HepG2 (cell line): Measurements from ENCODE around the gene GNAS. TPM values are rescaled to one million over a fixed set of nuclear protein-coding genes. Genes with fewer than 3 reads are reported as not detected.

Source experiments
- ATAC-seq: fragments of 200-7000 bp; cut with Tn5 transposase; 3 replicates; pipeline ENCODE4 v1.9.1; 2020; ENCODE audit warnings: mild to moderate bottlenecking, moderate library complexity
- BruUV-seq: library from RNA; stranded (reverse); fragments of 400-500 nt; replicated peaks from 2 replicates; lab custom pipeline; 2021; lab: Mats Ljungman, UMichigan
- CTCF ChIA-PET: fragments of 300-600 bp; formaldehyde crosslinking; extraction: SDS; loops from one replicate; lab custom pipeline; 2021; ENCODE audit warnings: low total read pairs, inconsistent platforms, low intra/inter-chr PET ratio; lab: Yijun Ruan, JAX
- POLR2A ChIA-PET: fragments of 350-600 bp; sonication (Branson Sonifier 250); formaldehyde crosslinking; loops from one replicate; lab custom pipeline; 2020; ENCODE audit warnings: antibody characterized with exemption, inconsistent platforms; lab: Yijun Ruan, JAX
- DNase-seq: peaks from one replicate; pipeline ENCODE4 v3.0.0-alpha.2; 2015; ENCODE audit warnings: low spot score
- FAIRE-seq: peaks from 3 replicates; lab custom pipeline; 2011; peaks lifted over from hg19 to GRCh38; lab: Jason Lieb, UNC
- H2AFZ ChIP-seq: one replicate; pipeline ENCODE4 v1.6.1; 2011; ENCODE audit warnings: low read length, inconsistent platforms
- H3K27ac ChIP-seq: fragments of 300-600 bp; 3 replicates; pipeline ENCODE4 v1.8.0; 2011; ENCODE audit warnings: mixed run types, mild to moderate bottlenecking, mixed read lengths, low read length, inconsistent platforms; ENCODE audit not compliant: insufficient read depth; ENCODE audit errors: extremely low read length
- H3K27me3 ChIP-seq, 2 experiments: fragments of 200-600 bp in 1 of 2; 2 replicates in 1 of 2; 3 replicates in 1 of 2; pipeline versions ENCODE4 v1.6.0 to v1.8.0; 2011; ENCODE audit warnings: low read length in 2 of 2, mild to moderate bottlenecking in 2 of 2, moderate library complexity in 2 of 2, inconsistent platforms in 1 of 2; ENCODE audit not compliant: insufficient read depth in 2 of 2, control insufficient read depth in 1 of 2
- H3K36me3 ChIP-seq, 2 experiments: fragments of 200-600 bp in 1 of 2; replicated peaks in 1 of 2; 2 replicates in 1 of 2; 3 replicates in 1 of 2; pipeline versions ENCODE4 v1.5.1 to v1.8.0; 2011; ENCODE audit warnings: low read length in 2 of 2, inconsistent platforms in 1 of 2; ENCODE audit not compliant: insufficient read depth in 2 of 2, control insufficient read depth in 1 of 2
- H3K4me1 ChIP-seq: 2 replicates; pipeline ENCODE4 v1.5.1; 2012; ENCODE audit warnings: low read length, inconsistent platforms; ENCODE audit not compliant: insufficient read depth
- H3K4me2 ChIP-seq: 2 replicates; pipeline ENCODE4 v1.6.0; 2011; ENCODE audit warnings: low read depth, low read length, inconsistent platforms
- H3K4me3 ChIP-seq, 3 experiments: fragments of 200-600 bp in 1 of 3; sonication (generic), shearing (Covaris generic) in 1 of 3; replicated peaks in 1 of 3; 2 replicates each; pipeline ENCODE4 v1.5.1; 2011 to 2016; ENCODE audit warnings: low read length in 3 of 3, inconsistent platforms in 2 of 3, low read depth in 2 of 3, mild to moderate bottlenecking in 2 of 3, control low read depth in 1 of 3, mixed read lengths in 1 of 3; ENCODE audit not compliant: insufficient read depth in 1 of 3
- H3K79me2 ChIP-seq: one replicate; pipeline ENCODE4 v1.6.1; 2011; ENCODE audit warnings: low read length, inconsistent platforms; ENCODE audit not compliant: insufficient read depth
- H3K9ac ChIP-seq: 2 replicates; pipeline ENCODE4 v1.6.0; 2011; ENCODE audit warnings: mild to moderate bottlenecking, low read depth, low read length, inconsistent platforms; ENCODE audit not compliant: insufficient read depth
- H3K9me3 ChIP-seq: 2 replicates; pipeline ENCODE4 v1.5.1; 2012; ENCODE audit warnings: mild to moderate bottlenecking, low read length
- H4K20me1 ChIP-seq: 2 replicates; pipeline ENCODE4 v1.6.0; 2011; ENCODE audit warnings: inconsistent platforms, mild to moderate bottlenecking, low read length, moderate library complexity; ENCODE audit not compliant: insufficient read depth
- ASH2L ChIP-seq: fragments of 300-600, 200-600 bp; sonication (generic); IDR thresholded peaks from 2 replicates; pipeline ENCODE4 v1.7.0; 2017; ENCODE audit warnings: low read depth, mild to moderate bottlenecking, moderate library complexity, mixed read lengths, low read length; ENCODE audit not compliant: insufficient read length
- BCL6 ChIP-seq: IDR thresholded peaks from 2 replicates; pipeline ENCODE4 v1.6.1; 2016; ENCODE audit warnings: missing genetic modification reagents, missing compliant biosample characterization
- ETV5 ChIP-seq: IDR thresholded peaks from 2 replicates; pipeline ENCODE4 v1.6.1; 2018; ENCODE audit warnings: missing biosample characterization, missing genetic modification reagents, inconsistent platforms, borderline replicate concordance
- FOXK2 ChIP-seq: fragments of 450-650 bp; IDR thresholded peaks from 2 replicates; pipeline ENCODE4 v1.6.1; 2016
- GPN1 ChIP-seq: sonication (generic); formaldehyde crosslinking; IDR thresholded peaks from 2 replicates; pipeline ENCODE4 v1.5.1; 2020; ENCODE audit warnings: missing genetic modification reagents, borderline replicate concordance
- GZF1 ChIP-seq: sonication (generic); formaldehyde crosslinking; IDR thresholded peaks from 2 replicates; pipeline ENCODE4 v1.5.1; 2020; ENCODE audit warnings: mild to moderate bottlenecking, missing genetic modification reagents
- MXI1 ChIP-seq: IDR thresholded peaks from 3 replicates; pipeline ENCODE4 v1.6.1; 2012; ENCODE audit warnings: low read depth, low read length, inconsistent platforms, borderline replicate concordance
- ZNF224 ChIP-seq: sonication (generic); formaldehyde crosslinking; IDR thresholded peaks from 2 replicates; pipeline ENCODE4 v1.5.0; 2020; ENCODE audit warnings: mild to moderate bottlenecking, missing genetic modification reagents
- ZNF274 ChIP-seq: sonication (generic); formaldehyde crosslinking; IDR thresholded peaks from 2 replicates; pipeline ENCODE4 v1.5.1; 2020; ENCODE audit warnings: mild to moderate bottlenecking, missing genetic modification reagents
- ZNF572 ChIP-seq: sonication (generic); formaldehyde crosslinking; IDR thresholded peaks from 2 replicates; pipeline ENCODE4 v1.5.1; 2020; ENCODE audit warnings: mild to moderate bottlenecking, missing genetic modification reagents
- ZNF816 ChIP-seq: sonication (generic); formaldehyde crosslinking; IDR thresholded peaks from 2 replicates; pipeline ENCODE4 v1.8.0; 2022; ENCODE audit warnings: missing genetic modification reagents, mild to moderate bottlenecking, borderline replicate concordance
- ZNF83 ChIP-seq: sonication (generic); formaldehyde crosslinking; IDR thresholded peaks from 2 replicates; pipeline ENCODE4 v1.4.0; 2020; ENCODE audit warnings: missing genetic modification reagents, mild to moderate bottlenecking, borderline replicate concordance
- WGBS: methylation state at CpG from one replicate; pipeline ENCODE4 v1.1.6; 2017; ENCODE audit warnings: low lambda C conversion rate; 5-methylcytosine and 5-hydroxymethylcytosine counted together
- in situ Hi-C: cut with HindIII; loops from 2 replicates; pipeline ENCODE4 v1.10.0; 2017; ENCODE audit warnings: low pct_unique_long_range_greater_than_20kb; ENCODE audit not compliant: extremely low pct_ligation_motif_present
- intact Hi-C: fragments of 100-400 bp; cut with micrococcal nuclease; formaldehyde crosslinking; loops from one replicate; pipeline ENCODE4 v1.10.0; 2022; ENCODE audit not compliant: unreplicated experiment
- polyA plus RNA-seq, 8 experiments: library from polyadenylated mRNA; depleted of rRNA in 3 of 8; stranded (reverse) in 7 of 8; unstranded in 1 of 8; fragments of >200 nt; fragmentation: Illumina TruSeq in 4 of 8; extraction: Trizol in 4 of 8; gene quantifications; 2 replicates each; pipeline versions ENCODE4 v1.2.1 to v1.2.3, GENCODE V29; 2011 to 2016; ENCODE audit warnings: low read depth in 4 of 8, missing spikeins in 1 of 8, mixed read lengths in 1 of 8; ENCODE audit not compliant: insufficient read depth in 1 of 8
- total RNA-seq, 5 experiments: library from RNA; depleted of rRNA; stranded (reverse); fragments of >200 nt; fragmentation: Illumina TruSeq; extraction: Trizol; gene quantifications; 2 replicates each; pipeline ENCODE4 v1.2.3, GENCODE V29; 2016; ENCODE audit warnings: low read depth in 1 of 5
- TF ChIP-seq, protein P1 (sequence below): sonication (generic); formaldehyde crosslinking; IDR thresholded peaks from 2 replicates; pipeline ENCODE4 v1.4.0; 2020; ENCODE audit warnings: mild to moderate bottlenecking, missing genetic modification reagents, borderline replicate concordance
- TF ChIP-seq, protein P2 (sequence below): sonication (generic); formaldehyde crosslinking; IDR thresholded peaks from 2 replicates; pipeline ENCODE4 v1.4.0; 2020; ENCODE audit warnings: mild to moderate bottlenecking, missing genetic modification reagents

Gene GNAS
- total and polyA plus RNA-seq, 2 of the 13 experiments (the other 11 are each of a cell fraction or from before 2014, with no cell fraction given) = 407 to 1,008 TPM

DNA sequence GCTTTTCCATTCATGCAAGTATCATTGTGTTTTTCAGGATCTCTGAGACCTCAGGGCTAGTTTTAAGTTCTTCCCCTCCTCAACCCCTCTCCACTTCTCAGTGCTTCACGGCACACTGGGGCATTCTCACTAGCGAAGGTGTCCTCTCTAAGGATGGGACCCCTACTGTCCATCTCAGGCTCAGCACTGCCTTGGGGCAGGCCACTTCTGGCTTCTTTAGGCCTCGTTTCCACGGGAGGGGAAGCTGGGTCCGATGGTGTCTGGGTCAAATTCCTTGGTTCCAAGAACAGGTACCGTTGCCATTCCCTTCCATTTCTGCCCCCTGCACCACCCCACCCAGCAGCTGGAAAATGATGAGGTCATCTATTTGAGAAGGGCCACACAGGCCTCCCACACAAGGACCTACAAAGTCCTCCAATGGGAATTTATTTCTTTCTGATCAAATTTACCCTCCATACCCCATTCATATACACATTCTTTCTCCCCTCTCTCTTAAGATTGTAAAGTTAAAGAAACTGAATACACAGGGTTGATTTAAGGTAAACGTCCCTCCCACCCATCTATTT is 17.2 kb downstream of the GNAS start (continued):
- TF ChIP-seq ASH2L (no peak), MXI1 (no peak), ZNF83 (CRISPR knock-in tag) (no peak), ZNF816 (no peak), FOXK2 (no peak), ZNF224 (0 out of 2 replicates have a peak, but pooled peaks have one; percentile 19)

DNA sequence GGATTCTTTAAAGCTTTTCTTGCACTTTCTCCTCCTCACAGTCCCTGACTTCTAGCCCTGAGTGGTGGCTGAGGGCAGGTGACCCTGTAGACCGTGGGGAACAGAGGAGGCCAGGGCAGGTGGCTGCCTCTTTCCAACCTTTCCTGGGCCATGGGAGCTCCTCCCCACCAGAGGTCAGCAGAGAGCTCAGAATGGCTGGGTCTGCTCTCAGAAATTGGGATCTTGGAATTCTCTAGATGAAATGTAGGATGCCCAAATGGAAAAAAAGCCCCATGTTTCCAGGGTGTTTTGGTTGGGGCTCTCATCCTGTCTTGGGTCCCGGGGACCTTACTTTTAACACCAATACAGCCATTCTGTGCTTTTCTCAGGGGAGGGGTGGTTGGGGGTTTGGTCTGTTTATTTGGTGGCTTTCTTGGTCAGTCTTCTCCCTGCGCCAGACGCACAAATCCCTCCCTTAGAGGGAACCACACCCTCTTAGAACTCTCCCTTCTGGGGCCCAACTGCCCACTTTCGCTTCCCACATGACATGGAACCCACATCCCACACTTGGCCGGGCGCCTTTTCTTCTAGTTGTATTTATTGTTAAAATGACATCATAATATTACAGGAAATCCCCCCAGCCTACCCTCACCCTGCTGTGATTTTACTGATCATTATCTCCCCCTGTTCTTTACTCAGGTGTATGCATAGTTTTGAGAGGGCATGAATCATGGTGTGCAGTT is 17.9 kb downstream of the GNAS start:
- Histone ChIP-seq H3K4me3 (no peak overlapping the region), H3K9me3 (no peaks in the 10 kb centered on the region), H3K79me2 (no peaks in the 10 kb centered on the region), H4K20me1 (no peaks in the 10 kb centered on the region), H3K36me3 (no peaks in the 10 kb centered on the region), H2AFZ (no peak overlapping the region), H3K27me3 (peaks cover 0 to 14% of the 10 kb centered on the region in 2 experiments; a peak in 3 of 5 replicates), H3K9ac (no peak overlapping the region), H3K4me1 (peaks cover 9% of the 10 kb centered on the region; the same call in 1 of the 2 replicates), H3K27ac (no peak overlapping the region), H3K4me2 (no peak overlapping the region)
- DNase-seq (peak; percentile 70), FAIRE-seq (peak; percentile 86), ATAC-seq (peak; percentile 94)
- 39% methylated on average over 7 of the region's 7 CpGs for WGBS
- intact Hi-C loops = loop anchor here (1.0 to 5.0 kb wide), 4 partner anchors 212 to 532 kb away; no protein-coding TSS in a partner anchor
- no TSS peak for BruUV-seq
- POLR2A ChIA-PET = interaction anchor here (1.5 kb wide), 1 partner anchor 162 kb away, joined by 6 read pairs; the partner anchor contains the start of gene ATP5F1E
- CTCF ChIA-PET = interaction anchor here (0.7 to 3.9 kb wide), 9 partner anchors 10 to 626 kb away, joined by 3 to 80 read pairs (median 4); no protein-coding TSS in a partner anchor
- in situ Hi-C loops = loop anchor here (5.0 kb wide), 2 partner anchors 352 to 532 kb away; no protein-coding TSS in a partner anchor
- TF ChIP-seq GZF1 (CRISPR knock-in tag) = no peak
- 0 out of 2 replicates have a peak, but pooled peaks have one; percentile 22 for TF ChIP-seq BCL6 (CRISPR knock-in tag)
- TF ChIP-seq ETV5 (CRISPR knock-in tag) = no peak
- TF ChIP-seq GPN1 (CRISPR knock-in tag) = no peak
- TF ChIP-seq, protein P1, sequence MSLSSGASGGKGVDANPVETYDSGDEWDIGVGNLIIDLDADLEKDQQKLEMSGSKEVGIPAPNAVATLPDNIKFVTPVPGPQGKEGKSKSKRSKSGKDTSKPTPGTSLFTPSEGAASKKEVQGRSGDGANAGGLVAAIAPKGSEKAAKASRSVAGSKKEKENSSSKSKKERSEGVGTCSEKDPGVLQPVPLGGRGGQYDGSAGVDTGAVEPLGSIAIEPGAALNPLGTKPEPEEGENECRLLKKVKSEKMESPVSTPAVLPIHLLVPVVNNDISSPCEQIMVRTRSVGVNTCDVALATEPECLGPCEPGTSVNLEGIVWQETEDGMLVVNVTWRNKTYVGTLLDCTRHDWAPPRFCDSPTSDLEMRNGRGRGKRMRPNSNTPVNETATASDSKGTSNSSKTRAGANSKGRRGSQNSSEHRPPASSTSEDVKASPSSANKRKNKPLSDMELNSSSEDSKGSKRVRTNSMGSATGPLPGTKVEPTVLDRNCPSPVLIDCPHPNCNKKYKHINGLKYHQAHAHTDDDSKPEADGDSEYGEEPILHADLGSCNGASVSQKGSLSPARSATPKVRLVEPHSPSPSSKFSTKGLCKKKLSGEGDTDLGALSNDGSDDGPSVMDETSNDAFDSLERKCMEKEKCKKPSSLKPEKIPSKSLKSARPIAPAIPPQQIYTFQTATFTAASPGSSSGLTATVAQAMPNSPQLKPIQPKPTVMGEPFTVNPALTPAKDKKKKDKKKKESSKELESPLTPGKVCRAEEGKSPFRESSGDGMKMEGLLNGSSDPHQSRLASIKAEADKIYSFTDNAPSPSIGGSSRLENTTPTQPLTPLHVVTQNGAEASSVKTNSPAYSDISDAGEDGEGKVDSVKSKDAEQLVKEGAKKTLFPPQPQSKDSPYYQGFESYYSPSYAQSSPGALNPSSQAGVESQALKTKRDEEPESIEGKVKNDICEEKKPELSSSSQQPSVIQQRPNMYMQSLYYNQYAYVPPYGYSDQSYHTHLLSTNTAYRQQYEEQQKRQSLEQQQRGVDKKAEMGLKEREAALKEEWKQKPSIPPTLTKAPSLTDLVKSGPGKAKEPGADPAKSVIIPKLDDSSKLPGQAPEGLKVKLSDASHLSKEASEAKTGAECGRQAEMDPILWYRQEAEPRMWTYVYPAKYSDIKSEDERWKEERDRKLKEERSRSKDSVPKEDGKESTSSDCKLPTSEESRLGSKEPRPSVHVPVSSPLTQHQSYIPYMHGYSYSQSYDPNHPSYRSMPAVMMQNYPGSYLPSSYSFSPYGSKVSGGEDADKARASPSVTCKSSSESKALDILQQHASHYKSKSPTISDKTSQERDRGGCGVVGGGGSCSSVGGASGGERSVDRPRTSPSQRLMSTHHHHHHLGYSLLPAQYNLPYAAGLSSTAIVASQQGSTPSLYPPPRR (CRISPR knock-in tag) = no peak
- no peak for TF ChIP-seq ZNF572 (CRISPR knock-in tag)
- TF ChIP-seq, protein P2, sequence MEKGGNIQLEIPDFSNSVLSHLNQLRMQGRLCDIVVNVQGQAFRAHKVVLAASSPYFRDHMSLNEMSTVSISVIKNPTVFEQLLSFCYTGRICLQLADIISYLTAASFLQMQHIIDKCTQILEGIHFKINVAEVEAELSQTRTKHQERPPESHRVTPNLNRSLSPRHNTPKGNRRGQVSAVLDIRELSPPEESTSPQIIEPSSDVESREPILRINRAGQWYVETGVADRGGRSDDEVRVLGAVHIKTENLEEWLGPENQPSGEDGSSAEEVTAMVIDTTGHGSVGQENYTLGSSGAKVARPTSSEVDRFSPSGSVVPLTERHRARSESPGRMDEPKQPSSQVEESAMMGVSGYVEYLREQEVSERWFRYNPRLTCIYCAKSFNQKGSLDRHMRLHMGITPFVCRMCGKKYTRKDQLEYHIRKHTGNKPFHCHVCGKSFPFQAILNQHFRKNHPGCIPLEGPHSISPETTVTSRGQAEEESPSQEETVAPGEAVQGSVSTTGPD (CRISPR knock-in tag) = no peak
- no peak for TF ChIP-seq ZNF274 (CRISPR knock-in tag)
